ENCODE measurements around the gene SARDH.

DNA sequence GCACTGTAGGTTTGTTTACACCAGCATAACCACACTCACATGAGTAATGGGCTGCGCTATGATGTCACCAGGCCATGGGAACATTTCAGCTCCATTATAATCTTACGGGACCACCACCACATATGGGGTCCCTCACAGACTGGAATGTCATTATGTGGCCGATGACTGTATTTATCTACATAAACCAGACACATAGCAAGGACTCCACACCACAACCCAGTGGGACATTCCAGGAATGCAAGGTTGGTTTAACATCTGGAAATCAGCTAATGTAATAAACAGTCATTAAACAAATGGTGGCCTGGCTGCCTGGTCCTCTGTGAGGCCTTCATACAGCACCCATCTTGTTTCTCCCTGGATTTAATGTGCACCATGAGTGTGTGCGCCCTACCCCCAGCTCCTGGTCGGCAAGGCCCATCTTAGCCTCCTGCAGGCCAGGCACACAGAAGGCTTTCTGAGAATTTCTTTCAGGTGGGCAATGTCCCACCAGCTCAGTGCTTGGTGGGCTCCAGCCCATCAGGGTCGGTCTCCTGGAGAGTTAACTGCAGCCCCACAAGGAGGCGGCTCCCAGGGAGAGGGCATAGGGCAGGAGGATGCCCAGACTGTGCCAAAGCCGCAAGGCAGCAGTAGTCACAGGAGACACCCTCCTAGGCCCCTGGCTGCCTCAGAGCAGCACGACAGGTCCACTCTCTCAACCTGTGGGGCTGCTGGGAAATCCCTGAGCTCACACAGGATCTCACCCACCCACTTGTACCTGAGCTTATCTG, 35.9 kb upstream of the SARDH start:
- TF ChIP-seq CTCF (conservative IDR thresholded peaks at IDR 0.05 in 1 of 2, IDR thresholded peaks at IDR 0.05 in 1 of 2; ENCODE audit: low read depth in 1 of 2, low read length in 2 of 2) (no peak), EZH2 (IDR thresholded peaks at IDR 0.05; ENCODE audit: low read length, missing control alignments) (no peak)

Data from fibroblast of lung (primary cell).